RPMI7951 (cell line): ENCODE results near the gene FRG1. TPM values are rescaled to one million over a fixed set of nuclear protein-coding genes. Genes with fewer than 3 reads are reported as not detected.
"Not testable (repeated sequence)": the region's sequence is repeated elsewhere in the genome, so short reads cannot be mapped to it uniquely, and the experiment has no call there.

ENCODE experiments used
- DNase-seq: peaks from one replicate; pipeline ENCODE4 v3.0.0-alpha.2; 2012; ENCODE audit warnings: low read depth
- total RNA-seq: library from RNA; depleted of rRNA; stranded (reverse); fragments of >200 nt; shearing (Covaris generic); gene quantifications from 2 replicates; pipeline ENCODE4 v1.2.3, GENCODE V29; 2014; rRNA removed

Gene FRG1
- total RNA-seq, 1 experiment from 2014 or later = 58.4 TPM

DNA sequence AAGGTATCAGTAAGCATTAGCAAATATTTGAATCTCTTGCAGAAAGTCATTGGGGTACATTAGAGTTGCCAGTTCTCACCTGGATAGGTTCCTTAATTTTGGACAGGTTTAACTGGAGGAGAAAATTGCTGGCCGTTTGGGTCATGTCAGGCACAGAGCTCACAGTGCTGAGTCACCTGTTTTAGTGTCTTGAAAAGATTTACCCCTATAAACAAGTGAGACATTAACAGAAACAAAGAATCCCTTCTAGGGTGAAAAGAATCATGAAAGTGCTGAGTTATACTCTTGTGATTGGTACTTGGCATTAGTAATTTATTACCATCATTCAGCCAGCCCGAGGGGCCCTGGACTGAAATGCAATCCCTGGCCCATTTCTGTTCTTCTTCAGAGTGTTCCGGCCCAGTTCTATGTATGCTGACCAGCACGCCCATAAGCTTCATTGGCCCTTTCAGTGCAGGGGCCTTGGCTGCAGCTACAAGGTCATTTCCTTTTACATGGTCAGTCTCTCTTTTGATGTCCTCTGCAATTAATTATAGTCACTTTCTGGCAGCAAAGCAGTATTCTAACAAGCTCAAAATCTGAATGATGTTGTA, 45.1 kb downstream of the FRG1 start:
- not testable (repeated sequence) for DNase-seq

- DNase-seq = no peak
Observed at GRCh38 chr4:189988877-189989431, 48.3 kb downstream of the FRG1 start.

DNA sequence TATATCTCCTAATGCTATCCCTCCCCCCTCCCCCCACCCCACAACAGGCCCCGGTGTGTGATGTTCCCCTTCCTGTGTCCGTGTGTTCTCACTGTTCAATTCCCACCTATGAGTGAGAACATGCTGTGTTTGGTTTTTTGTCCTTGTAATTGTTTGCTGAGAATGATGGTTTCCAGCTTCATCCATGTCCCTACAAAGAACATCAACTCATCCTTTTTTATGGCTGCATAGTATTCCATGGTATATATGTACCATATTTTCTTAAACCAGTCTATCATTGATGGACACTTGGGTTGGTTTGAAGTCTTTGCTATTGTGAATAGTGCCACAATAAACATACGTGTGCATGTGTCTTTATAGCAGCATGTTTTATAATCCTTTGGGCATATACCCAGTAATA, 49.3 kb downstream of the FRG1 start:
- not testable (repeated sequence) for DNase-seq

Other genes with a start within 250 kb of the FRG1 start
- 0.88 and 0.96 TPM in 2 replicates for gene FRG2, start 86.4 kb downstream of the FRG1 start, total RNA-seq
- not detected in 2 replicates for gene DBET, start 123.6 kb downstream of the FRG1 start, total RNA-seq
- gene DUX4, start 232.9 kb downstream of the FRG1 start, total RNA-seq = not detected in 2 replicates